Measurements from ENCODE around the gene OGFOD3.
"Not testable (repeated sequence)": the region's sequence is repeated elsewhere in the genome, so short reads cannot be mapped to it uniquely, and the experiment has no call there.

OGFOD3 gene

GRCh38 chr17:82371333-82372248 is 46.8 kb downstream of the OGFOD3 start, which contains the start of gene UTS2R:
TSS of gene UTS2R (plus strand) at chr17:82371765. CDS start at chr17:82374325, 2,560 bp downstream.
- DNase-seq: no peak

GRCh38 chr17:82370471-82371332 is 47.7 kb downstream of the OGFOD3 start:
- peak; percentile 44 to 48 for DNase-seq

GRCh38 chr17:82369211-82369610 is 49.2 kb downstream of the OGFOD3 start:
- no peak for DNase-seq

- no peak for DNase-seq
Measured at GRCh38 chr17:82367724-82368524, 50.5 kb downstream of the OGFOD3 start.

- DNase-seq: no peak
Measured at GRCh38 chr17:82366749-82367148, 51.6 kb downstream of the OGFOD3 start.

GRCh38 chr17:82365606-82366295 is 52.6 kb downstream of the OGFOD3 start:
- DNase-seq: no peak

- DNase-seq: no peak
Measured at GRCh38 chr17:82361885-82362633, 56.3 kb downstream of the OGFOD3 start.

GRCh38 chr17:82359451-82360074 is 58.8 kb downstream of the OGFOD3 start:
- DNase-seq: not testable (repeated sequence)

GRCh38 chr17:82358465-82359350 is 59.7 kb downstream of the OGFOD3 start, which contains the start of gene TEX19:
TSS of gene TEX19 (plus strand) at chr17:82359247. CDS start at chr17:82362151, 2,904 bp downstream.
- DNase-seq: no peak

GRCh38 chr17:82357394-82357793 is 61.0 kb downstream of the OGFOD3 start:
- DNase-seq: no peak

GRCh38 chr17:82356845-82357355 is 61.5 kb downstream of the OGFOD3 start:
- DNase-seq: no peak

GRCh38 chr17:82355770-82356427 is 62.5 kb downstream of the OGFOD3 start:
- DNase-seq: no peak

GRCh38 chr17:82354804-82355308 is 63.5 kb downstream of the OGFOD3 start:
- DNase-seq: no peak

- DNase-seq: no peak
Measured at GRCh38 chr17:82353484-82353883, 64.9 kb downstream of the OGFOD3 start.

GRCh38 chr17:82351713-82352488 is 66.5 kb downstream of the OGFOD3 start:
- DNase-seq: peak; percentile 88

- DNase-seq: no peak
Measured at GRCh38 chr17:82351254-82351712, 67.1 kb downstream of the OGFOD3 start.

GRCh38 chr17:82350182-82351030 is 68.0 kb downstream of the OGFOD3 start:
- DNase-seq: peak; percentile 72 to 75
